H1 (cell line): ENCODE results near the gene MBNL1. TPM values are rescaled to one million over a fixed set of nuclear protein-coding genes. Genes with fewer than 3 reads are reported as not detected.

ENCODE experiments used
- CREB1 ChIP-seq: IDR thresholded peaks from 2 replicates; pipeline ENCODE4 v1.6.1; 2012; ENCODE audit warnings: inconsistent platforms
- KDM1A ChIP-seq: fragments of 200-600, 300-600 bp; sonication (generic); IDR thresholded peaks from 2 replicates; pipeline ENCODE4 v1.7.1; 2016; ENCODE audit warnings: mild to moderate bottlenecking, low read length, borderline replicate concordance
- TAF7 ChIP-seq: optimal IDR thresholded peaks from 2 replicates; pipeline ENCODE3; 2011; ENCODE audit warnings: low read depth, mild to moderate bottlenecking, inconsistent platforms, low read length, moderate library complexity, borderline replicate concordance
- TCF12 ChIP-seq: IDR thresholded peaks from 2 replicates; pipeline ENCODE4 v1.6.1; 2011; ENCODE audit warnings: low read depth, mild to moderate bottlenecking, low read length
- polyA plus RNA-seq, 7 experiments: library from polyadenylated mRNA; depleted of rRNA in 3 of 7; stranded (reverse) in 5 of 7; unstranded in 2 of 7; fragments of >200 nt in 5 of 7; fragments of 200-250 nt in 2 of 7; gene quantifications; 1 replicate in 5 of 7; 2 replicates in 1 of 7; 4 replicates in 1 of 7; pipeline versions ENCODE4 v1.2.1 to v1.2.3, GENCODE V29; 2011 to 2013; ENCODE audit warnings: missing spikeins in 2 of 7, mixed read lengths in 2 of 7
- total RNA-seq: library from RNA; stranded (reverse); fragmentation: NEBNext Ultra II Directional; extraction: Animal tissue kit (Norgen Biotek cat#: 25700); gene quantifications from 2 replicates; pipeline ENCODE4 v1.2.1, GENCODE V29; 2021

Gene MBNL1
- total and polyA plus RNA-seq, 2 of the 8 experiments (the other 6 are each of a cell fraction or from before 2014, with no cell fraction given): 5.0 to 16.4 TPM

DNA sequence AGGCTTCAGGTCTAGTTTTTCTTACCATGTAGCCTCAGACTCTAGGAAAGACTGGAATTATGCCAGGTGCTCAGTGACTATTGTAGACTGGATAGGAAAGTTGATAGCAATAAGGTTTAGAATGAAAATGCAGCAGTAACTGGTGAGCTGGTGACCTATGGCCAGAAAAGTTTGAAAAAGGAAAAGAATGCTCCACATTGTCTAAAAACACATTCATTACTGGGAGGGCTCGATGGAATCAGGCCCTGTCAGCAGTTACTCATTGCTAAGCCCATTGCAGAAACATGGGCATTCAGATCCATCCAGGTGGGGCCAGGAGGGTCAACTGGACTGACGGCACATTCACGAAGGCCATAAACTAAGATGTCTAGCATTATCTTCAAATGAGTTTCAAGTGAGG lies 8.7 kb upstream of the MBNL1 start (continued):
- TF ChIP-seq TAF7 (no peak), TCF12 (no peak), KDM1A (no peak), CREB1 (no peak)
